Measurements from ENCODE around the gene CLRN1.

CLRN1 gene

GRCh38 chr3:150921209-150921608 is 51.3 kb downstream of the CLRN1 start:
- DNase-seq (ENCODE audit: low read depth in 2 of 2): no peak

GRCh38 chr3:150920236-150920635 is 52.3 kb downstream of the CLRN1 start:
- DNase-seq (ENCODE audit: low read depth in 2 of 2): no peak

GRCh38 chr3:150917951-150918350 is 54.6 kb downstream of the CLRN1 start:
- DNase-seq (ENCODE audit: low read depth in 2 of 2): no peak

- no peak for DNase-seq (ENCODE audit: low read depth in 2 of 2)
Observed at GRCh38 chr3:150913133-150913922, 59.2 kb downstream of the CLRN1 start.

- DNase-seq (ENCODE audit: low read depth in 2 of 2): no peak
Observed at GRCh38 chr3:150912501-150912900, 60.0 kb downstream of the CLRN1 start.

- DNase-seq (ENCODE audit: low read depth in 2 of 2): no peak
Observed at GRCh38 chr3:150911771-150912170, 60.8 kb downstream of the CLRN1 start.

GRCh38 chr3:150906461-150906860 is 66.1 kb downstream of the CLRN1 start:
- no peak for DNase-seq (ENCODE audit: low read depth in 2 of 2)

GRCh38 chr3:150905746-150906145 is 66.8 kb downstream of the CLRN1 start:
- no peak for DNase-seq (ENCODE audit: low read depth in 2 of 2)

GRCh38 chr3:150905339-150905738 is 67.2 kb downstream of the CLRN1 start, which contains the start of gene MINDY4B:
MINDY4B (minus strand) TSS chr3:150905439; CDS start chr3:150905439, 0 bp downstream.
- no peak for DNase-seq (ENCODE audit: low read depth in 2 of 2)

GRCh38 chr3:150902988-150903387 is 69.5 kb downstream of the CLRN1 start:
- DNase-seq (ENCODE audit: low read depth in 2 of 2): no peak

GRCh38 chr3:150901793-150902192 is 70.7 kb downstream of the CLRN1 start:
- no peak for DNase-seq (ENCODE audit: low read depth in 2 of 2)

- no peak for DNase-seq (ENCODE audit: low read depth in 2 of 2)
Observed at GRCh38 chr3:150899141-150899540, 73.4 kb downstream of the CLRN1 start.

GRCh38 chr3:150898046-150898754 is 74.3 kb downstream of the CLRN1 start:
- DNase-seq (ENCODE audit: low read depth in 2 of 2): no peak

GRCh38 chr3:150897592-150897991 is 74.9 kb downstream of the CLRN1 start:
- no peak for DNase-seq (ENCODE audit: low read depth in 2 of 2)

GRCh38 chr3:150890831-150891230 is 81.7 kb downstream of the CLRN1 start:
- DNase-seq (ENCODE audit: low read depth in 2 of 2): no peak

GRCh38 chr3:150890295-150890694 is 82.2 kb downstream of the CLRN1 start:
- no peak for DNase-seq (ENCODE audit: low read depth in 2 of 2)

GRCh38 chr3:150889106-150889505 is 83.4 kb downstream of the CLRN1 start:
- DNase-seq (ENCODE audit: low read depth in 2 of 2): no peak

- DNase-seq (ENCODE audit: low read depth in 2 of 2): no peak
Observed at GRCh38 chr3:150887031-150887430, 85.5 kb downstream of the CLRN1 start.

GRCh38 chr3:150885535-150885934 is 87.0 kb downstream of the CLRN1 start:
- no peak for DNase-seq (ENCODE audit: low read depth in 2 of 2)

GRCh38 chr3:150878996-150879575 is 93.4 kb downstream of the CLRN1 start:
- no peak for DNase-seq (ENCODE audit: low read depth in 2 of 2)

GRCh38 chr3:150878290-150878689 is 94.2 kb downstream of the CLRN1 start:
- no peak for DNase-seq (ENCODE audit: low read depth in 2 of 2)

GRCh38 chr3:150877303-150877702 is 95.2 kb downstream of the CLRN1 start:
- no peak for DNase-seq (ENCODE audit: low read depth in 2 of 2)

All from stimulated activated CD8-positive, alpha-beta memory T cell treated with anti-CD3 and anti-CD28 coated beads, Interleukin-7, amount 100 ng/mL, for 4 hours (primary cell).